ENCODE data around the gene PABPN1L. TPM values are rescaled to one million over a fixed set of nuclear protein-coding genes. Genes with fewer than 3 reads are reported as not detected.

PABPN1L gene
- total and polyA plus RNA-seq, 9 of the 15 experiments (the other 6 are each of a cell fraction or from before 2014, with no cell fraction given): 0.11 to 0.32 TPM; not detected in 7

GRCh38 chr16:88886845-88887521 is 20.5 kb upstream of the PABPN1L start (continued):
- TF ChIP-seq CHD7 (IDR thresholded peaks at IDR 0.05; ENCODE audit: low read depth, low read length) (no peak), ZNF695 (CRISPR knock-in tag; IDR thresholded peaks at IDR 0.05) (no peak), JUN (IDR thresholded peaks at IDR 0.05; ENCODE audit: borderline replicate concordance, low read depth, low read length) (no peak), JUN (CRISPR knock-in tag; IDR thresholded peaks at IDR 0.05; ENCODE audit: borderline replicate concordance) (no peak), ZNF780A (CRISPR knock-in tag; IDR thresholded peaks at IDR 0.05) (no peak), DDX20 (tag; IDR thresholded peaks at IDR 0.05; ENCODE audit: low read depth) (no peak), TAF7 (tag; IDR thresholded peaks at IDR 0.05) (no peak), ZNF551 (CRISPR knock-in tag; IDR thresholded peaks at IDR 0.05) (no peak)

Measured in K562 (cell line).